GM23338 (cell line): ENCODE results near the gene C10orf53. TPM values are rescaled to one million over a fixed set of nuclear protein-coding genes. Genes with fewer than 3 reads are reported as not detected.

ENCODE experiments used
- ATAC-seq: fragments of 200-7000 bp; cut with Tn5 transposase; 3 replicates; pipeline ENCODE4 v1.9.1; 2020
- DNase-seq: peaks from one replicate; pipeline ENCODE4 v3.0.0-alpha.2; 2015; ENCODE audit warnings: low spot score
- H2AFZ ChIP-seq: fragments of 200-600 bp; sonication (generic); 2 replicates; pipeline ENCODE4 v1.8.0; 2016; ENCODE audit warnings: antibody characterized with exemption, mild to moderate bottlenecking, moderate library complexity
- H3F3A ChIP-seq: fragments of 200-600 bp; sonication (generic); replicated peaks from 2 replicates; pipeline ENCODE4 v1.8.0; 2017; ENCODE audit warnings: antibody characterized with exemption, mixed run types, low read depth
- H3K27ac ChIP-seq: fragments of 200-600 bp; sonication (generic); 2 replicates; pipeline ENCODE4 v1.6.1; 2016; ENCODE audit warnings: low read depth
- H3K27me3 ChIP-seq: fragments of 200-600 bp; sonication (generic); 2 replicates; pipeline ENCODE4 v1.8.0; 2016; ENCODE audit warnings: mild to moderate bottlenecking, mixed run types, moderate library complexity; ENCODE audit not compliant: insufficient read depth
- H3K36me3 ChIP-seq: fragments of 200-600 bp; sonication (generic); 2 replicates; pipeline ENCODE4 v1.8.0; 2016; ENCODE audit warnings: mild to moderate bottlenecking; ENCODE audit not compliant: insufficient read depth
- H3K4me1 ChIP-seq: fragments of 200-600 bp; sonication (generic); 2 replicates; pipeline ENCODE4 v1.8.0; 2016; ENCODE audit warnings: mild to moderate bottlenecking, moderate library complexity; ENCODE audit not compliant: insufficient read depth
- H3K4me2 ChIP-seq: fragments of 200-600 bp; sonication (generic); 2 replicates; pipeline ENCODE4 v1.7.1; 2017; ENCODE audit warnings: mixed run types
- H3K4me3 ChIP-seq: fragments of 200-600 bp; sonication (generic); 2 replicates; pipeline ENCODE4 v1.6.1; 2016; ENCODE audit warnings: mixed run types
- H3K79me2 ChIP-seq: fragments of 200-600 bp; sonication (generic); replicated peaks from 2 replicates; pipeline ENCODE4 v1.8.0; 2017; ENCODE audit warnings: mild to moderate bottlenecking; ENCODE audit not compliant: insufficient read depth
- H3K9me2 ChIP-seq: fragments of 200-600 bp; sonication (generic); 2 replicates; pipeline ENCODE4 v1.8.0; 2017; ENCODE audit not compliant: insufficient read depth
- H4K20me1 ChIP-seq: fragments of 200-600 bp; sonication (generic); replicated peaks from 2 replicates; pipeline ENCODE4 v1.8.0; 2017; ENCODE audit warnings: mild to moderate bottlenecking; ENCODE audit not compliant: insufficient read depth
- H3K27ac Mint-ChIP-seq: 2 replicates; pipeline ENCODE4 v1.8.0; 2020; ENCODE audit warnings: inconsistent platforms, mild to moderate bottlenecking, moderate library complexity, mixed read lengths
- H3K27me3 Mint-ChIP-seq: 3 replicates; pipeline ENCODE4 v1.8.0; 2022; ENCODE audit warnings: low read depth, mild to moderate bottlenecking, moderate library complexity, mixed read lengths, inconsistent platforms; ENCODE audit not compliant: insufficient read depth, poor library complexity
- H3K36me3 Mint-ChIP-seq: 3 replicates; pipeline ENCODE4 v1.8.0; 2021; ENCODE audit warnings: low read depth, mild to moderate bottlenecking, inconsistent platforms, moderate library complexity, mixed read lengths
- H3K4me1 Mint-ChIP-seq: 3 replicates; pipeline ENCODE4 v1.8.0; 2020; ENCODE audit warnings: mild to moderate bottlenecking, inconsistent platforms, mixed read lengths
- H3K4me3 Mint-ChIP-seq: 3 replicates; pipeline ENCODE4 v1.8.0; 2021; ENCODE audit warnings: moderate library complexity, mild to moderate bottlenecking, inconsistent platforms, mixed read lengths
- H3K9me3 Mint-ChIP-seq: 3 replicates; pipeline ENCODE4 v1.8.0; 2020; ENCODE audit warnings: moderate library complexity, mild to moderate bottlenecking, inconsistent platforms, mixed read lengths
- CREB1 ChIP-seq: fragments of 250-450 bp; sonication (Bioruptor Pico); IDR thresholded peaks from 2 replicates; pipeline ENCODE4 v1.5.0; 2020; ENCODE audit warnings: low read depth, mild to moderate bottlenecking, moderate library complexity
- EZH2 ChIP-seq: fragments of 200-600 bp; sonication (generic); IDR thresholded peaks from one replicate; pipeline ENCODE4 v1.8.0; 2017; ENCODE audit warnings: antibody characterized with exemption, mild to moderate bottlenecking, low read depth; ENCODE audit not compliant: unreplicated experiment
- EZH2phosphoT487 ChIP-seq: fragments of 200-600 bp; sonication (generic); IDR thresholded peaks from one replicate; pipeline ENCODE4 v1.8.1; 2018; ENCODE audit warnings: antibody characterized with exemption; ENCODE audit not compliant: unreplicated experiment
- NANOG ChIP-seq: IDR thresholded peaks from 2 replicates; pipeline ENCODE4 v1.6.1; 2016; ENCODE audit warnings: antibody characterized with exemption, borderline replicate concordance
- POLR2AphosphoS5 ChIP-seq: IDR thresholded peaks from 2 replicates; pipeline ENCODE4 v1.6.1; 2016; ENCODE audit warnings: antibody characterized with exemption, low read depth
- STAT1 ChIP-seq: IDR thresholded peaks from one replicate; pipeline ENCODE4 v1.6.1; 2016; ENCODE audit warnings: antibody characterized with exemption; ENCODE audit not compliant: unreplicated experiment
- polyA plus RNA-seq: library from polyadenylated mRNA; unstranded; fragments of >200 nt; fragmentation: Nextera tagmentation; extraction: Ambion mirVana; gene quantifications from 2 replicates; pipeline ENCODE4 v1.2.1, GENCODE V29; 2016
- total RNA-seq: library from RNA; depleted of rRNA; stranded (reverse); fragments of >200 nt; shearing (Covaris generic); gene quantifications from 2 replicates; pipeline ENCODE4 v1.2.3, GENCODE V29; 2014
- TF ChIP-seq, protein P1 (sequence below), 2 experiments: fragments of 200-600 bp in 1 of 2; sonication (generic) in 1 of 2; conservative IDR thresholded peaks; 2 replicates each; pipeline versions ENCODE4 v1.5.1 to v1.6.1; 2016 to 2017; ENCODE audit warnings: antibody characterized with exemption in 2 of 2, low read depth in 2 of 2, mild to moderate bottlenecking in 2 of 2, moderate library complexity in 1 of 2
- TF ChIP-seq, protein P2 (sequence below): IDR thresholded peaks from one replicate; pipeline ENCODE4 v1.6.1; 2018; ENCODE audit warnings: antibody characterized with exemption; ENCODE audit not compliant: unreplicated experiment
- TF ChIP-seq, protein P3 (sequence below): IDR thresholded peaks from 2 replicates; pipeline ENCODE4 v1.6.1; 2016; ENCODE audit warnings: antibody characterized with exemption

The C10orf53 gene
- total and polyA plus RNA-seq, 2 experiments from 2014 or later = not detected

DNA sequence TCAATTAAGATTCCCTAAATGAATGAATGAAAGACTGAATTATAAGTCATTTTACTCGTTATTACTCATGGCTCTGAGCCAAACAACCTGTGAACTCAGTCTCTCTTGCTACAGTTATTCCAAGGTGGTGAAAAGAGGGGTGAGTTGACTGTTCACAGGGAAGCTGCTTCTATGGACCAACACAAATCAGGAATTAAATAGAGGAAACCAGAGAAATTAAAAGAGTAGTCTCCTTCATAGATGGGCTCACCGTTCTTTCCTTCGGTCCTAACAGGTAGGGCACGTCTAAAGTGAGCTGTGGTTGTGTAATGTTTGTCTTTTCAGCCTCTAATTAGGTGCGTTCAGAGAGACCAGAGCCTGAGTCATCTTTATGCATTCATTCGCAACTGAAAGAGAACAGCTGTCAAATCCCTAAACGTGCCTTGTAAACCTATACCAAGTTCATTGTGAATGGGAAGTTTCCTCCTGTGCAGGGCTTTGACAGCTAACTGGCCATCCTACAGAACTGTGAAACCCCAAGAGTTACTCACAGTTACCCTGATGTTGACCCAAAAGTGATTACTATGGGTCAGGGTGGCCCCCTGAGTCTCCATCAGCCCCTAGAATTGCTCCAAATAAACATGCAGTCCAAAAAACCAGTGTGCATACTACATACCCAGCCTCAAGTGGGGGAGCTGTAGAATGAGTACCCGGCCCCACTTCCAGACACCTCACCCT is 18.2 kb upstream of the C10orf53 start:
- TF ChIP-seq, protein P1, sequence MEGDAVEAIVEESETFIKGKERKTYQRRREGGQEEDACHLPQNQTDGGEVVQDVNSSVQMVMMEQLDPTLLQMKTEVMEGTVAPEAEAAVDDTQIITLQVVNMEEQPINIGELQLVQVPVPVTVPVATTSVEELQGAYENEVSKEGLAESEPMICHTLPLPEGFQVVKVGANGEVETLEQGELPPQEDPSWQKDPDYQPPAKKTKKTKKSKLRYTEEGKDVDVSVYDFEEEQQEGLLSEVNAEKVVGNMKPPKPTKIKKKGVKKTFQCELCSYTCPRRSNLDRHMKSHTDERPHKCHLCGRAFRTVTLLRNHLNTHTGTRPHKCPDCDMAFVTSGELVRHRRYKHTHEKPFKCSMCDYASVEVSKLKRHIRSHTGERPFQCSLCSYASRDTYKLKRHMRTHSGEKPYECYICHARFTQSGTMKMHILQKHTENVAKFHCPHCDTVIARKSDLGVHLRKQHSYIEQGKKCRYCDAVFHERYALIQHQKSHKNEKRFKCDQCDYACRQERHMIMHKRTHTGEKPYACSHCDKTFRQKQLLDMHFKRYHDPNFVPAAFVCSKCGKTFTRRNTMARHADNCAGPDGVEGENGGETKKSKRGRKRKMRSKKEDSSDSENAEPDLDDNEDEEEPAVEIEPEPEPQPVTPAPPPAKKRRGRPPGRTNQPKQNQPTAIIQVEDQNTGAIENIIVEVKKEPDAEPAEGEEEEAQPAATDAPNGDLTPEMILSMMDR (conservative IDR thresholded peaks at IDR 0.05; ENCODE audit: low read depth in 2 of 2) = no peak
- TF ChIP-seq STAT1 = no peak
- TF ChIP-seq EZH2phosphoT487 = no peak
- TF ChIP-seq NANOG = no peak
- TF ChIP-seq POLR2AphosphoS5 = no peak
- TF ChIP-seq EZH2 = no peak
- TF ChIP-seq, protein P2, sequence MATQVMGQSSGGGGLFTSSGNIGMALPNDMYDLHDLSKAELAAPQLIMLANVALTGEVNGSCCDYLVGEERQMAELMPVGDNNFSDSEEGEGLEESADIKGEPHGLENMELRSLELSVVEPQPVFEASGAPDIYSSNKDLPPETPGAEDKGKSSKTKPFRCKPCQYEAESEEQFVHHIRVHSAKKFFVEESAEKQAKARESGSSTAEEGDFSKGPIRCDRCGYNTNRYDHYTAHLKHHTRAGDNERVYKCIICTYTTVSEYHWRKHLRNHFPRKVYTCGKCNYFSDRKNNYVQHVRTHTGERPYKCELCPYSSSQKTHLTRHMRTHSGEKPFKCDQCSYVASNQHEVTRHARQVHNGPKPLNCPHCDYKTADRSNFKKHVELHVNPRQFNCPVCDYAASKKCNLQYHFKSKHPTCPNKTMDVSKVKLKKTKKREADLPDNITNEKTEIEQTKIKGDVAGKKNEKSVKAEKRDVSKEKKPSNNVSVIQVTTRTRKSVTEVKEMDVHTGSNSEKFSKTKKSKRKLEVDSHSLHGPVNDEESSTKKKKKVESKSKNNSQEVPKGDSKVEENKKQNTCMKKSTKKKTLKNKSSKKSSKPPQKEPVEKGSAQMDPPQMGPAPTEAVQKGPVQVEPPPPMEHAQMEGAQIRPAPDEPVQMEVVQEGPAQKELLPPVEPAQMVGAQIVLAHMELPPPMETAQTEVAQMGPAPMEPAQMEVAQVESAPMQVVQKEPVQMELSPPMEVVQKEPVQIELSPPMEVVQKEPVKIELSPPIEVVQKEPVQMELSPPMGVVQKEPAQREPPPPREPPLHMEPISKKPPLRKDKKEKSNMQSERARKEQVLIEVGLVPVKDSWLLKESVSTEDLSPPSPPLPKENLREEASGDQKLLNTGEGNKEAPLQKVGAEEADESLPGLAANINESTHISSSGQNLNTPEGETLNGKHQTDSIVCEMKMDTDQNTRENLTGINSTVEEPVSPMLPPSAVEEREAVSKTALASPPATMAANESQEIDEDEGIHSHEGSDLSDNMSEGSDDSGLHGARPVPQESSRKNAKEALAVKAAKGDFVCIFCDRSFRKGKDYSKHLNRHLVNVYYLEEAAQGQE = no peak
- peaks cover 7% of the 10 kb centered on the region; the same call in 2 of the 3 replicates for H3K4me1 Mint-ChIP-seq

DNA sequence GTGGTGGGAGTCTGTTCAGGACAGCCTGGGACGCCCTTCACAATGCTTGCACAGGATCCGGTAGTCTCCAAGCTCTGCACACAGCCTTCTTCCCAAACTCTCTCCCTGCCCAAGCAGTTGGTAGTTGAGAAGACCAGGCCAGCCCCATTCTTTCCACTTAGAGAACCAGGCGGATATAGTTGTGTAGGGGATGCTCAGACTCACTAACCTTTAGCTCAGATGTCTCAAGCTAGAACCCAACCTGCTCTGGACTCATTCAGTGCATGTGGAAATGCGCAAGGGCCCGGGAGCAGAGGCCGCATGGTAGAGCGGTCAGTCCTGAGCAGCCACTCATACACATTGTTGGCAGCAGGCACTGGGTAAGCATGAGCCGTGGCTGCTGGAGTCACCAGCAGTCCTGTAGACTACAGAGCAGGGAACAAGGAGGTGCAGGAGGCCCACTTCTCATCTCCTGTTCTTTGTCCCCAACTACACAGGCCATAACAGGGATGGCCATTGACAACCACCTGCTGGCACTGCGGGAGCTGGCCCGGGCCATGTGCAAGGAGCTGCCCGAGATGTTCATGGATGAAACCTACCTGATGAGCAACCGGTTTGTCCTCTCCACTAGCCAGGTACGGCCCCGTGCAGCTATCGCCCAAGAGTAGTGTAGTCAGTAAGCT is 17.2 kb upstream of the C10orf53 start:
- DNase-seq = no peak
- Histone ChIP-seq H3K27ac (no peak overlapping the region), H3K79me2 (no peaks in the 10 kb centered on the region), H3K36me3 (peaks cover 8% of the 10 kb centered on the region; the same call in 1 of the 2 replicates), H3K4me3 (no peak overlapping the region), H3K4me1 (no peaks in the 10 kb centered on the region; the same call in 1 of the 2 replicates), H3K9me2 (no peaks in the 10 kb centered on the region), H3F3A (no peaks in the 10 kb centered on the region), H3K4me2 (no peak overlapping the region), H2AFZ (no peak overlapping the region), H4K20me1 (no peaks in the 10 kb centered on the region; the same call in 1 of the 2 replicates), H3K27me3 (no peaks in the 10 kb centered on the region)
- peaks cover 7% of the 10 kb centered on the region for H3K27me3 Mint-ChIP-seq
- peaks cover 7% of the 10 kb centered on the region; the same call in 2 of the 3 replicates for H3K4me1 Mint-ChIP-seq
- no peak overlapping the region for H3K27ac Mint-ChIP-seq
- no peak overlapping the region for H3K4me3 Mint-ChIP-seq
- peaks cover 8% of the 10 kb centered on the region; the same call in 1 of the 3 replicates for H3K36me3 Mint-ChIP-seq
- no peak for ATAC-seq
- H3K9me3 Mint-ChIP-seq = peaks cover 16% of the 10 kb centered on the region
- TF ChIP-seq POLR2AphosphoS5 = no peak
- TF ChIP-seq CREB1 (CRISPR knock-in tag) = no peak
- TF ChIP-seq, protein P3, sequence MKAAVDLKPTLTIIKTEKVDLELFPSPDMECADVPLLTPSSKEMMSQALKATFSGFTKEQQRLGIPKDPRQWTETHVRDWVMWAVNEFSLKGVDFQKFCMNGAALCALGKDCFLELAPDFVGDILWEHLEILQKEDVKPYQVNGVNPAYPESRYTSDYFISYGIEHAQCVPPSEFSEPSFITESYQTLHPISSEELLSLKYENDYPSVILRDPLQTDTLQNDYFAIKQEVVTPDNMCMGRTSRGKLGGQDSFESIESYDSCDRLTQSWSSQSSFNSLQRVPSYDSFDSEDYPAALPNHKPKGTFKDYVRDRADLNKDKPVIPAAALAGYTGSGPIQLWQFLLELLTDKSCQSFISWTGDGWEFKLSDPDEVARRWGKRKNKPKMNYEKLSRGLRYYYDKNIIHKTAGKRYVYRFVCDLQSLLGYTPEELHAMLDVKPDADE = no peak
- TF ChIP-seq, protein P1 (conservative IDR thresholded peaks at IDR 0.05; ENCODE audit: low read depth in 2 of 2) = no peak

More for the DNA sequence above, 18.2 kb upstream of the C10orf53 start:
- no peak for ATAC-seq
- no peaks in the 10 kb centered on the region for H3F3A ChIP-seq
- no peaks in the 10 kb centered on the region; the same call in 1 of the 2 replicates for H4K20me1 ChIP-seq
- H3K4me2 ChIP-seq = 0 out of 2 replicates have a peak overlapping the region, but pooled peaks have one; percentile 29
- no peak overlapping the region for H3K4me3 ChIP-seq
- Mint-ChIP-seq H3K27ac (no peak overlapping the region), H3K27me3 (peaks cover 10% of the 10 kb centered on the region), H3K4me3 (no peak overlapping the region), H3K9me3 (peaks cover 16% of the 10 kb centered on the region), H3K36me3 (peaks cover 8% of the 10 kb centered on the region; the same call in 1 of the 3 replicates)
- H3K27ac ChIP-seq = no peak overlapping the region
- no peak overlapping the region for H2AFZ ChIP-seq
- H3K9me2 ChIP-seq = no peaks in the 10 kb centered on the region
- DNase-seq = no peak
- H3K36me3 ChIP-seq = peaks cover 8% of the 10 kb centered on the region; the same call in 1 of the 2 replicates
- H3K4me1 ChIP-seq = no peaks in the 10 kb centered on the region; the same call in 1 of the 2 replicates
- H3K27me3 ChIP-seq = no peaks in the 10 kb centered on the region
- no peaks in the 10 kb centered on the region for H3K79me2 ChIP-seq
